Astrocyte (in vitro differentiated cells and primary cell): ENCODE measurements around the gene CEACAM19.

ENCODE experiments used
- CTCF ChIP-seq: IDR thresholded peaks from 2 replicates; pipeline ENCODE4 v1.5.1; 2011; ENCODE audit warnings: low read depth, mild to moderate bottlenecking, inconsistent platforms, low read length, moderate library complexity; ENCODE audit not compliant: insufficient read depth
- EZH2 ChIP-seq: IDR thresholded peaks from 2 replicates; pipeline ENCODE4 v1.6.1; 2012; ENCODE audit warnings: mild to moderate bottlenecking, low read length, inconsistent platforms; ENCODE audit not compliant: insufficient read depth

GRCh38 chr19:44663996-44664395 lies 7.3 kb upstream of the CEACAM19 start:
- no peak for TF ChIP-seq CTCF
- TF ChIP-seq EZH2 = no peak
